HG02943 (cell line): Measurements from ENCODE around the gene COQ6.
"Not testable (repeated sequence)": the region's sequence is repeated elsewhere in the genome, so short reads cannot be mapped to it uniquely, and the experiment has no call there.

Source experiments
- ATAC-seq: cut with Tn5 transposase; IDR thresholded peaks from one replicate; pipeline ENCODE4 v1.9.1; 2021; ENCODE audit warnings: mild to moderate bottlenecking, low read depth, moderate library complexity; ENCODE audit not compliant: unreplicated experiment

The COQ6 gene

DNA sequence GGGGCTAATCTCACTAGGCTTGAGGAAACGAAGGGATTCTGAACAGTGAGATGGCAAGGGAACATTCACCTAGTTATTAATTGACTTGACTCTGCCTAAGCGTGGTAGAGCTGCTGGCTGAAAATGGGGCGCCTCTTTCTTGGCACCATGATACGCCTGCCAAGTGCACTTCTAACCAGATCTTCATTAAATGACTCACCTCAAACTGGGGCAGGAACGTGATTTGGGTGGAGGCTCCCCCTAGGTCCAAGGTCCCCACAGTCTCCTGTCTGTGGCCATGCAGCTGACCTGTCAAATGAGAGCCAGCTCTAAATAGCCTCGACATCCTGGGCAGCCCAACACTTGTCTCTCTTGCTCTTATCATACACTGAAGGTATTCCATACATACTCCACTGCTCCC lies 26.0 kb downstream of the COQ6 start:
- no peak for ATAC-seq

DNA sequence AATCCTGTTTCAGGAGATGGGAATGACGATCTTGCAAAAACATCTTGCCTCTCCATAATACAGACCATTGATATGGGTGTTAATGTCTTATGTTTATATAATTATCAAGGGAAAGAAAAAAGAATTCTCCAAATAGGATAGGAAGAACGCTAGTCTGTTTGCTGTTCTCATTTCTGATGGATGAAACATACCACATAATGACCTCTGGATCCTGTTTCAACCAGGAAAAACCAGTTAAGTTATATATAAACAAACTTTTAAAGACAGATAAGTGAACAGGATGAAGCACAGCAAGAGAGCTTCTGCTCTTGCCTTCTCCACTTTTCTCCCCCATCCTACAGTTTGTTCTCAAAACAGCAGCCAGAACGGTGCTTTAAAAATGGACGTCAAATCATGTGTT lies 27.8 kb downstream of the COQ6 start:
- no peak for ATAC-seq

DNA sequence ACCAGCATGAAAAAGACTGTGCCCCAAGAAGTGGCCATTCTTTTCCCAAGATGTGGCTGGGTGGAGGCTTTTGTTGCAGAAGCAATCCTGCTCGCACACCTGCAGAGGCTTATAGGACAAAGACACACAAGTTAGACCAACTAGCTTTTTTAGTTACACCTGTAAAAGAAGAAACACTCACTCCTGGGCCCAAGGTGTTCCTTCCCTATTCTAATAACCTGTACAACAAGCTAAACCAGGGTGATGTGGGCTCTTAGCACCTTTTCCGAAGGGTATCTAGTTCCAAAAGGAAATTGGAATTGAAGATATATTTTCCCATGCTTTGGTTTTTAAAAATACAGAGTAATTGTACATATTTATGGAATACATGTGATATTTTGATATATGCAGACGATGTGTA lies 38.0 kb downstream of the COQ6 start:
- no peak for ATAC-seq

DNA sequence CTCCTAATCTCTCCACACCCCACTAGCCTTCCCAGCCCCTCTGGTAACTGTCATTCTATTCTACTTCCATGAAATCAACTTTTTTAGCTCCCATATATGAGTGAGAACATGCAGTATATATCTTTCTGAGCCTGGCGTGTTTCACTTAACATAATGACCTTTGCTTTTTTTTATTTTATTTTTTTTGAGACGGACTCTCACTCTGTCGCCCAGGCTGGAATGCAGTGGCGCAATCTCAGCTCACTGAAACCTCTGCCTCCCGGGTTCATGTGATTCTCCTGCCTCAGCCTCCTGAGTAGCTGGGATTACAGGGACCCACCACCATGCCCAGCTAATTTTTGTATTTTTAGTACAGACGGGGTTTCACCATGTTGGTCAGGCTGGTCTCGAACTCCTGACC lies 38.6 kb downstream of the COQ6 start:
- ATAC-seq: not testable (repeated sequence)

DNA sequence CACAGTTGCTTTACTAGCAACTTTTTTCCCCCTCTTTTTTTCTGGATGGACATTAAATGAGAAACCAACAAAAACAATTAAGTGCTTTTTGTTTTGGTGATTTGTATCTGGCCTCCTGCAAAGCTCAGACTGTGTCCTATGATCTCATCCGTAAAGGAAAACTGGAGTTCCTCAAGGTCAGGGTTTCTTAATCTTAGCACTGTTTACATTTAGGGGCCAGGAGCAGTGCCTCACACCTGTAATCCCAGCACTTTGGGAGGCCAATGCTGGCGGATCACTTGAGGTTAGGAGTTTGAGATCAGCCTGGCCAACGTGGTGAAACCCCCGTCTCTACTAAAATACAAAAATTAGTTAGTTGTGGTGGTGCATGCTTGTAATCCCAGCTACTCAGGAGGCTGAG lies 41.0 kb downstream of the COQ6 start:
- no peak for ATAC-seq

DNA sequence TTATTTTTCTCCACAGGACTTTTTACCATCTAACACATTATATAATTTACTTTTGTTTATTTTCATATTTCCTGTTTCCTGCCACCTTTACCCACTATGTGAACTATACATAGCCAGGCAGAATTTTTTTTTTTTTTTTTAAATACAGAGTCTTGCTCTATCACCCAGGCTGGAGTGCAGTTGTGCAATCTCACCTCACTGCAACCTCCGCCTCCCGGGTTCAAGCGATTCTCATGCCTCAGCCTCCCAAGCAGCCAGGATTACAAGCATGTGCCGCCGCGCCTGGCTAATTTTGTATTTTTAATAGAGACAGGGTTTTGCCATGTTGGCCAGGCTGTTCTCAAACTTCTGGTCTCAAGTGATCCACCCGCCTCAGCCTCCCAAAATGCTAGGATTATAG lies 44.8 kb downstream of the COQ6 start:
- ATAC-seq: not testable (repeated sequence)

DNA sequence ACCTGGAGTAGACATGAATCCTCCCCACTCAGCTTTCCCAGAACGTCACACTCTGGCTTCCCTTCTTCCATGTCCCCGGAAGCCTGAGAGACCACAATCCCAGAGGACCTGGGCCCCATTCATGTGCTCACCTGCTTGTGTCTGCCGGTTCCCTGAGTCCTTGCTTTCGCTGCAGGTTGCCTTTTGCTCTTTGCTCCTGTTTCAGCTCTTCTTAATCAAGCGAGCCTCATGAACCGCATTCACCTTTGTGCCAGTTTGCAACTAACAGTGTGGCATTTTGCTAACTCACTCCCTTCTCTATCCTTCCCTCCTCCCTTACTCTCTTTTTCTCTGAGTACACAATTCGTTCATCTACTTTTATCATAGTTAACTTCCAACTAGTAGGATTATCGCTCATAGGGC lies 45.9 kb downstream of the COQ6 start:
- ATAC-seq: no peak

DNA sequence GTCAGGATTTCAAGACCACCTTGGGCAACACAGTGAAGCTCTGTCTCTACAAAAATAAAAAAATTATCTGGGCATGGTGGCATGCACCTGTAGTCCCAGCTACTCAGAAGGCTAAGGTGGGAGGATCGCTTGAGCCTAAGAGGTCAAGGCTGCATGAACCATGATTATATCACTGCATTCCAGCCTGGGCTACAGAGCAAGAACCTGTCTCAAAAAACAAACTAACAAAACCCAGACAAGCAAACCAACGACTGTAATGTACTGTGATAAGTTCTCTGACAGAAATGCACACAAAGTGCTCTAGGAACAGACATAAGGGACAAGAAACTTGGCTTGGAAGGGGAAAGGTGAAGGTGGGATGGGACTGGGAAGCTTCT lies 46.6 kb downstream of the COQ6 start:
- ATAC-seq: no peak

DNA sequence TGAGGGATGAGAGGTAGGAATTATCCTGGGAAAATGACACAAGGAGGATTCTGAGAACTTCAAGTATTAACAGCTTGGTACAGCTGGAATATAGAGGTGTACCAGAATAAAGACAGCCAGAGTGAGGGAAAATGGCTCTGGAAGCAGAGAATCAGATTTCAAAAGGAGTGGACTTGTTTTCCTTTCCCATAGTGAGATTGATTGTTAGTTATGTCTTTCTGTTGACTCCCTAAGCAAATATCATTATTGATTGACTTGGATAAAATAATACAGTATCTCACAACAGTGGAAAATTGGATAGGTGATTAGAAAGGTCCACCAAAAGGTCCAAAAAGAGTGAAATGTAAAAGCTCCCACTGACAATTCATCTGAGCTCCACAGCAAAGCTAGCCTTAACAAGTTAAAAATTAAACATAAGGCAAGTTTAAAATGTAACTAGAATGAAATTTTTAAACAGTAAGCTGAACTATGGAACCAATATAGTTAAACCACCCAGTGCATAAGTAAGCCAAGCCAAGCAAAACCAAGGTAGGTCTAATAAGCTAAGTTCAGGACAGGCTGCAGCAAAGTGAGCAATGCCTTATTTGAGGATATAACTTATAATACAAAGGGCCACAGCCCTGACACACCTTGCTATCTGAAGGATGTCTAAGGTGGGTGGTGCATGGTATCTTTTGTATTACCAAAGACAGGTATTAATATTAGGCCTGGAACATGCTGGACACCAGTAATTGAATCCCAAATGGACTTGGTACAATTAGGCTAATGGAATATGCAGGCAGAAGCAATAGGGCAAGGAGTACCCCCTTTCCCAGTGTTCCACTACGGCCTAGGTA lies 47.2 kb downstream of the COQ6 start:
- no peak for ATAC-seq

DNA sequence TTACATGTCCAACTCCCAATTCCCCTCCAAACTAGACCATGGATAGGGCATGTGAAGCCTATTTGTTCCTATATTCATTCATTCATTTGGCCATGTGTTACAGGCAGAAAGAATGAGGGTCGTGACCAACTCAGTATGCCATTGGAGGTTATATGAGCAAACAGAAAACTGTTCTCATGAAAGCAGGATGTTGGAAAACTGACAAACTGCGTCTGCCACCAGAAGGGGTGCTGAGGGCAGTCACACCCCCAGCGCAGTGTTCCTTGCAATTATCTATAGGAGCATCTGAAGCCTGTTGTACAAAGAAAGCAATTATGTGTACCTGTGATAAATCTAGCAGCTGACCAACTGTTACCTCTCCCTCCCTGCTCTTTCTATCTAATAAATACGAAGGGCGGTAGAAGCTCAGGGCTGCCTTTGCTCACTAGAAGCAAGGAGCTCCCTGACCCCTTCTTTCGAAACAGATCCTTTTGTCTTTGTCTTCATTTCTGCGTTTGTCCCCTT lies 47.9 kb downstream of the COQ6 start:
- no peak for ATAC-seq

DNA sequence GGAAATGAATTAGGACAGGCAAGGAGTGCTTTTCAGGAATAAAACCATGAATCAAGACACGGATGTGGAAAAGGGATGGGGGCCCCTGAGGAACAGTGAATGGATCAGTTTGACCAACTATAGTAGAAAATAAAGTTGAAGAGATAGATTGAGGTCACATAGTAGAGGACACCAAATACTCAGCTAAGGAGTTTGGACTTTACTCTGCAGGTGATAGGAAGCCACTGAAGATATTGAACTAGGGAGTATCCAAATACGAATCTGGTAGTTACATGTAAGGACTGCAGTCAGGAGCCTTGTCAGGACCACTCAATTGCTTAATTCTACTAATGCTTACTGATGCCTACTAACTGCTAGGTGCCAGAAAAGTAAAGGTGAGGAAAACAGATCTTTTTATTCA lies 48.6 kb downstream of the COQ6 start:
- ATAC-seq: no peak

DNA sequence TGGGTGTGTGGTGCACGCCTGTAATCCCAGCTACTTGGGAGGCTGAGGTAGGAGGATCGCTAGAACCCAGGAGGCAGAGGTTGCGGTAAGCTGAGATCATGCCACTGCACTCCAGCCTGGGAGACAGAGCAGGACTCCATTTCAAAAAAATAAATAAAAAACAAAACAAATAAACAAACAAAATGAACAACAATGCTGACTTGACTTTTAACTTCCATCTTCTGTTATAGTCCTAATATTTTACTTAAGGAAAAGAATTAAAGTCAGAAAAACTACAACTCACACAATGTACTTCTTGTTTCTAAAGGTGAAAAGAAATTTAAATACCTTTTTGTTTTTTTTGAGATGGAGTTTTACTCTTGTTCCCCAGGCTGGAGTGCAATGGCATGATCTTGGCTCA lies 55.6 kb downstream of the COQ6 start:
- ATAC-seq: not testable (repeated sequence)

DNA sequence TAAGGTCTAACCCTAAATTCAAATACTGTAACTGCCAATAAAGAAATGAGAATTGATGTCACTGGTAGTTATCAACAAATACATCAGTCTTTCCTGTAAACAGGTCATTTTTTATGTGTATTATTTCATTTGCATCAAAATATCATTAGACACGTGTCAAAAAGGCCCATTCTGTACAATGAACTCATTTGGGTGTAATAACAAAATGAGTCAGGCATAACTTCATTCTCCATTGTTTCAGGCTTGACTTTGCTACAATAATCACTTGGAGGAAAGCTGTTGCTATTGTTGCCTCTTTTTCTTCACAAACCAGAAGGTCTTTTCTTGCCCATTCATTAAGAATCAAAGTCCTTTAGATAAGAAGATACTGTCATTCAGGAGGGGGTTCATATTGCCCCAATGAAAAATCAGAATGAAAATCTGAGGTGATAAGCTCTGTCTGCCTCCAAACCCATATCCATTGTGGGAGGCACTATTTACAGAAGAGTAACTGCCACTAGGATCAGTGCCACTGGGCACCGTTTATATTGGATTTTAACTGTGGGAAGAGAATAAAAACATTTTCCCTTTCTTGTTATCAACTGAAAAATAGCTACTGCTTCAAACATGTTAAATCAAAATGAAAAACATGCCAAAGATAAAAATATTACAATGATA lies 58.9 kb downstream of the COQ6 start:
- no peak for ATAC-seq
